HUES6 (cell line): ENCODE results near the gene ACYP2.
"Not testable (repeated sequence)": the region's sequence is repeated elsewhere in the genome, so short reads cannot be mapped to it uniquely, and the experiment has no call there.

Experiments used
- H3K27ac ChIP-seq: 2 replicates; pipeline ENCODE4 v1.7.0; 2013; ENCODE audit warnings: low read depth, mild to moderate bottlenecking, low read length, inconsistent platforms
- H3K27me3 ChIP-seq: 2 replicates; pipeline ENCODE4 v1.6.1; 2013; ENCODE audit warnings: low read length; ENCODE audit not compliant: control insufficient read depth, insufficient read depth
- H3K36me3 ChIP-seq: 2 replicates; pipeline ENCODE4 v1.6.1; 2013; ENCODE audit warnings: low read length; ENCODE audit not compliant: control insufficient read depth, insufficient read depth
- H3K4me1 ChIP-seq: 2 replicates; pipeline ENCODE4 v1.6.1; 2013; ENCODE audit warnings: low read length; ENCODE audit not compliant: control insufficient read depth, insufficient read depth
- H3K4me3 ChIP-seq: 2 replicates; pipeline ENCODE4 v1.5.1; 2013; ENCODE audit warnings: low read depth, low read length
- H3K9ac ChIP-seq: one replicate; pipeline ENCODE4 v1.6.1; 2013; ENCODE audit warnings: mild to moderate bottlenecking, low read length
- H3K9me3 ChIP-seq: 2 replicates; pipeline ENCODE4 v1.6.1; 2013; ENCODE audit warnings: low read depth, low read length; ENCODE audit not compliant: control insufficient read depth, insufficient read depth

Gene ACYP2

DNA sequence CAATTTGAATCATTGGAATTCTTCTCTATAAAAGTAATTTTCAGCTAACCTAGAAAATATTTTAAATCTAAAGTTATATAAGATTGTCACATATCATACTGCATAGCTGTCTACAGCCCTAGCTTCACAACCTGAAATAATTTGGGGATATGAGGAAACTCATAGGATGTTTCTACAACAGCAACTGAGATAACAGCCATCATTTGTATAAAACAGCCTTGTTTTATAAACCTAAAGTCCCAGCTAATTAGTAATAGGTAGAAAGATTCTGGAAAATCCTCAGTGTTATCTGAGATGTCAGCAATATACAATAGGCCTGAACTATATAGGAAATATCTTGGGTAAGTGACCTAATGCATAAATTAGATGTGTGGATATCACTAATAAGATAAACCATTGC, 188.2 kb downstream of the ACYP2 start:
- Histone ChIP-seq H3K27me3 (no peaks in the 10 kb centered on the region), H3K4me3 (no peak overlapping the region), H3K9me3 (no peaks in the 10 kb centered on the region), H3K36me3 (no peaks in the 10 kb centered on the region), H3K9ac (no peak overlapping the region), H3K4me1 (no peaks in the 10 kb centered on the region), H3K27ac (no peak overlapping the region)

DNA sequence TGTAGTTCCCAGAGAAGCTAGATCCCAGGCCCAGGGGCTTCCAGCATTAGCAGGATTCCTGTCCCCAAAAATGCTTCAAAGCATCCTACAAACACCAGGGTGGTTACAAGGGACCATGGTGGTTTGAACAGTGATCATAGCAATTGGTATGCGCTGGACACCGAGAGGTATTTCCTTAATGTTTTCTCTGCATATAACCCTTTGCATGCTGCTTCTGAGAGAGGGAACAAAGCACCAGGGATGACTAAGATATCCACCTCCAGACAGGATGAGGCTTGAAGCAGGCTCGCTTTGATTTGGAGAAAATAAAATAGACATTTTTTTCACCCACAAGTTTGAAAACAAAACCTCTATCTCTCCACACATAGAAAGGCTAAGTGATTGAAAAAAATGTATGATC, 191.1 kb downstream of the ACYP2 start:
- no peaks in the 10 kb centered on the region for H3K9me3 ChIP-seq
- H3K27me3 ChIP-seq: no peaks in the 10 kb centered on the region
- H3K4me1 ChIP-seq: no peaks in the 10 kb centered on the region
- H3K4me3 ChIP-seq: no peak overlapping the region
- no peaks in the 10 kb centered on the region for H3K36me3 ChIP-seq
- H3K27ac ChIP-seq: no peak overlapping the region
- H3K9ac ChIP-seq: no peak overlapping the region

DNA sequence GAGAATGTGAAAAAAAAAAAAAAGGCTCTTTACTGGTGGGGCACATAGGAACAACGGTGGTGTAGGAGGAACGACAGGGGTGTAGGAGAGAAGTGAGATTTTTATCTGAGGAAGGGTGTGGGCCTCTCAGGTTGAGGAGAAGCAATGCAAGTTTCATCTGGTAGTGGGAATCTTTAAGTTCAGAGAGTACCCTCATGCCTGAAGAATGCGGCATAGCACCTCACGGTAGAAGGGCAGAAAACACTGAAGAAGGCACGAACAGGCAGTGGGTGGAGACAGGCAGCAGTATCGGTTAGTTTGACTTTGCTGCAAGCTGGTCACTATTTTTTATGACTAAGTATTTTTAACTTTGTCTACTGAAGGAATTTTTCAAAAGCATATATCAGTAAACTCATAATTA, 192.8 kb downstream of the ACYP2 start:
- no peak overlapping the region for H3K27ac ChIP-seq
- no peaks in the 10 kb centered on the region for H3K9me3 ChIP-seq
- H3K36me3 ChIP-seq: no peaks in the 10 kb centered on the region
- no peak overlapping the region for H3K4me3 ChIP-seq
- H3K4me1 ChIP-seq: no peaks in the 10 kb centered on the region
- no peak overlapping the region for H3K9ac ChIP-seq
- no peaks in the 10 kb centered on the region for H3K27me3 ChIP-seq

DNA sequence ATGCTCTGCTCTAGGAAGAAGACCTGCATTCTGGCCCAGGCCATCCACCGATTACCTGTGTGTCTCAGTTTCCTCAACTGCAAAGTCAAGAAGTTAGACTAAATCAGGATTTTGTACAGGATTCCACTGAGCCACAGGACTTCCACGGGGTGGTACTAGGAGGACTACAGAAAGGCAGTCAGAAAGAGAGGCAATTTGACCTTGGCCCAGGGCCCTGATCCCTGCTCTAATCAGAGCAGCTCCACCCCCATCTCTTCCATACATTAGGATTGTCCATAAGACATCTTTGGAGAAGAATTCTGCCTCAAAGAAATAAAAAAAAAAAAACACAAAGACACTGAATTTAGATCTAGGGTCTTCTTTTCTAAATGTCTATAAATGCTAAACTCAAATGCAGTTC, 193.4 kb downstream of the ACYP2 start:
- no peak overlapping the region for H3K4me3 ChIP-seq
- no peak overlapping the region for H3K27ac ChIP-seq
- H3K4me1 ChIP-seq: no peaks in the 10 kb centered on the region
- no peaks in the 10 kb centered on the region for H3K9me3 ChIP-seq
- no peaks in the 10 kb centered on the region for H3K36me3 ChIP-seq
- no peak overlapping the region for H3K9ac ChIP-seq
- H3K27me3 ChIP-seq: no peaks in the 10 kb centered on the region

DNA sequence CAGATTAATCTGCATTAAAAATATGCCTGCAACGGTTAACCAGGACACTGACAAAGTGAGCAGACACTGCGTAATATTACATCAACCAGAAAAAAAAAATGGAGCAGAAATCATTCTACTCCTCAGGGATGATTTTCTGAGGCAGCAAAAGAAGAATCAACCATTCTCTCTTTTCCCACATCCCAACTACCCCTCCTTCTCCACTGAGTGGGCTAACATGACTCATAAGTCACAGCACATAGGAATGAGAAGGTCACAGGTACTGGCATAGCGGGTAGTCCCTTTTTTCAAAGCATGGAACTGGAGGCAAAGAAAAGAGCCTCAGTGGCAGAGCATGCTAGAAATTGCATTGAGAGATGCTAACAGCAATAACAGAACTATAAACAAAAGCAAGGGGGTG, 194.9 kb downstream of the ACYP2 start:
- Histone ChIP-seq H3K9ac (no peak overlapping the region), H3K9me3 (no peaks in the 10 kb centered on the region), H3K4me1 (no peaks in the 10 kb centered on the region), H3K4me3 (no peak overlapping the region), H3K27ac (no peak overlapping the region), H3K36me3 (no peaks in the 10 kb centered on the region), H3K27me3 (no peaks in the 10 kb centered on the region)

DNA sequence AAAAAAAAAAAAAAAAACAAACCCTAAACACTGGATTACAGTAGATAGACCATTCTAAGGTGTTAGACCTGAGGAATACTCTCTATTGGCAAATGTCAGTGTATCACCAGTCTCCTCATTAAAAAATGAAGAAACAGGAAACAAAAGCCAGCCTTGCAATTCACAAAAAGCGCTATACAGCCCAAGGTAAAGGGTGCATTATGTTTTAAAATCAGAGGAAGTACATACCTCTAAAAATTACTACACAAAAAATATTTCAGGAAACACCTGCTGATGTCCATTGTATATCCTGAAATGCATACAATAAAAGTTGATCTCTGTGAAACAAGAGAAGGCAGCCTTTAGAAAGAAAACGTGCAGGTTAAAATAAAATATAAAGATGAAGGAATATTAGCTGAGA, 195.5 kb downstream of the ACYP2 start:
- Histone ChIP-seq H3K27ac (no peak overlapping the region), H3K4me1 (no peaks in the 10 kb centered on the region), H3K36me3 (no peaks in the 10 kb centered on the region), H3K9ac (no peak overlapping the region), H3K4me3 (no peak overlapping the region), H3K27me3 (no peaks in the 10 kb centered on the region), H3K9me3 (no peaks in the 10 kb centered on the region)

DNA sequence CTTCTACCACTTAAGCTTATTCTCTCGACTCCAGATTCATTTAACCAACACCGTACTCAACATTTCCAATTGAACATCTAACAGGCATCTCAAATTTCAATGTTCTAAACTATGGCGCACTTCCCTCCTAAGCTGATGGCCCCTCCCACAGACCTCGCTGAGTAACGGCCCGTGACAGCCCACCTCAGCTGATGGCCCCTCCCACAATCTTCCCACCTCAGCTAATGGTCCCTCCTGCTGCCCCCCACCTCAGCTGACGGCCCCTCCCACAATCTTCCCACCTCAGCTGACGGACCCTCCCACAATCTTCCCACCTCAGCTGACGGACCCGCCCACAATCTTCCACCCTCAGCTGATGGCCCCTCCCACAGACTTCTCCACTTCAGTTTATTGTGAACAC, 197.7 kb downstream of the ACYP2 start:
- H3K27me3 ChIP-seq: no peaks in the 10 kb centered on the region
- no peak overlapping the region for H3K27ac ChIP-seq
- no peaks in the 10 kb centered on the region for H3K9me3 ChIP-seq
- H3K4me3 ChIP-seq: no peak overlapping the region
- no peaks in the 10 kb centered on the region for H3K36me3 ChIP-seq
- no peak overlapping the region for H3K9ac ChIP-seq
- H3K4me1 ChIP-seq: no peaks in the 10 kb centered on the region

DNA sequence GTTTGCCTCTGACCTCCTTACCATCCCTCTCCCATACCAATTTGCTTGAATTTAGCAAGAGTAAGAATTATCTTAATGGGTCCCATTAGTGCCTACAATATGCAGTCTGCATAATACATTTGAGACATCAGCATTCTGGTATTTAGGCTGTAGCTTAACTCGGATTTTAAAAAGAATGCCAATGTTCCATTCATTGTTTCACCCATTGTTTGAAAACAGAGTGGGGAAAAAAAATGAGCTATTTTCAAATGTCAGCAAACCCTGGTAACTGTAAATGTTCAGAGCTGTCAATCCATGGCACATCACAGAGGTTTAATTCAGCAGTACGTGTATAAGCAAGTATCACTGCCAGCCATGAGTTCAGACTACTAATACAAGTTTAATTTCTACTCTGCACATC, 202.6 kb downstream of the ACYP2 start:
- H3K27ac ChIP-seq: no peak overlapping the region
- H3K36me3 ChIP-seq: no peaks in the 10 kb centered on the region
- no peaks in the 10 kb centered on the region for H3K27me3 ChIP-seq
- no peak overlapping the region for H3K4me3 ChIP-seq
- no peak overlapping the region for H3K9ac ChIP-seq
- H3K9me3 ChIP-seq: no peaks in the 10 kb centered on the region
- H3K4me1 ChIP-seq: no peaks in the 10 kb centered on the region

DNA sequence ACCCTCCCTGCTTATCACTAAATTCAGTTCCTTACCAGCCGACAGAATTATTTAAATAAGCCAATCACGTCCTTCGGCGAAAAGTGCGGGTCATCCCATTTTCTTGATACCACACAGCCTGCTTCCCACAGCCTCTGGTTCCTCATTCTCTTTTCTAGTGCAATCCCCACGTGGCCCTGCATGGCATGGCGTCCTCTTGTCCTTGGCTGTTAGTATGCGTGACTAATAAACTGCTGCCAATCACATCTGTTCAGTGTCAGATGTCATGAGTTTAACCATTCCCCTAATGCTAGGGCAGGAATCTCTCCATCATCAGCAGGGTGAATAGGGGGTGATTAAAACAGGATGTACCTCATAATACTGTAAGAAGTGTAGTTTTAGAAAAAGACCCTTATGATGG, 203.4 kb downstream of the ACYP2 start:
- H3K27ac ChIP-seq: no peak overlapping the region
- no peaks in the 10 kb centered on the region for H3K27me3 ChIP-seq
- H3K9ac ChIP-seq: no peak overlapping the region
- 0 out of 2 replicates have a peak, but pooled peaks cover under 1% of the 10 kb centered on the region for H3K9me3 ChIP-seq
- no peaks in the 10 kb centered on the region for H3K4me1 ChIP-seq
- H3K36me3 ChIP-seq: no peaks in the 10 kb centered on the region
- no peak overlapping the region for H3K4me3 ChIP-seq

DNA sequence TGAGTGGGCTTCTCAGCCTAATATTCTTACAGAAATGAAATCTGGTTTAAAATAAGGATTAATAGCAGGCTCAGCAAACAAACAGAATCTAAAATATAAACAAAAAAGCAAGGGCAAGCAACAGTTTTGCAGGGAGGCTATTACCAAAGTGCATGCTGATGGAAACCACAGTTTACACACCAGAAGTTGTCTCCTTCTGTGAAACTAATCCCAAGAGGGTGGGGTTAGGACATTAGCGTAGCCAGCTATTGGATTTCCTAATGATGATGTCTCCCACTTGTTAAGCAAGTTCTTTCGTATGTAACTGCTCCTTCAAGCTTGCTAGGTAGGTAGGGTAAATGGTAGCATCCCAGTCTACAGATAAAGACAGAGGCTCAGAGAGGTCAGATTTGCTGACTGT, 205.6 kb downstream of the ACYP2 start:
- Histone ChIP-seq H3K4me3 (no peak overlapping the region), H3K9ac (no peak overlapping the region), H3K27ac (no peak overlapping the region), H3K4me1 (no peaks in the 10 kb centered on the region), H3K9me3 (peaks cover 23% of the 10 kb centered on the region), H3K27me3 (no peaks in the 10 kb centered on the region), H3K36me3 (no peaks in the 10 kb centered on the region)

DNA sequence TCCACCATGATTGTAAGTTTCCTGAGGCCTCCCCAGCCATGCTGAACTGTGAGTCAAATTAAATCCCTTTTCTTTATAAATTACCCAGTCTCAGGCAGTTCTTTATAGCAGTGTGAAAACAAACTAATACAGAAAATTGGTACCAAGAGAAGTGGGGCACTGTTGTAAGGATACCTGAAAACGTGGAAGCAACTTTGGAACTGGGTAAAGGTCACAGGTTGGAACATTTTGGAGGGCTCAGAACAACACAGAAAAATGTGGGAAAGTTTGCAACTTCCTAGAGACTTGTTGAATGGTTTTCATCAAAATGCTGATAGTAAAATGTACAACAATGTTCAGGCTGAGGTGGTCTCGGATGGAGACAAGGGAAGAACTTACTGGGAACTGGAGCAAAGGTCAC, 209.1 kb downstream of the ACYP2 start:
- peaks cover 23% of the 10 kb centered on the region for H3K9me3 ChIP-seq
- not testable (repeated sequence) for H3K36me3 ChIP-seq, H3K4me3 ChIP-seq, H3K27ac ChIP-seq, H3K4me1 ChIP-seq, H3K27me3 ChIP-seq, H3K9ac ChIP-seq

DNA sequence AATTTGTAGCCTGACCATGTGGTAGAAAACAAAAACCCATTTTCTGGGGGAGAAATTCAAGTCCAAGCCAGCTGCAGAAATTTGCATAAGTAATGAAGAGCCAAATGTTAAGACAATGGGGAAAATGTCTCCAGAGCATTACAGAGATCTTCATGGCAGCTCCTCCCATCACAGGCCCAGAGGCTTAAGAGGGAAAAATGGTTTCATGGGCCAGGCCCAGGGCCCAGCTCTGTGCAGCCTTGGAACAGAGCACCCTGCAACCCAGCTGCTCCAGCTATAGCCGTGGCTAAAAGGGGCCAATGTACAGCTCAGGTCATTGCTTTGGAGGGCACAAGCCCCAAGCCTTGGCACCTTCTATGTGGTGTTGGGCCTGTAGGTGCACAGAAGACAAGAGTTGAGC, 209.7 kb downstream of the ACYP2 start:
- H3K27me3 ChIP-seq: peaks cover 8% of the 10 kb centered on the region; the same call in 1 of the 2 replicates
- H3K9ac ChIP-seq: no peak overlapping the region
- H3K27ac ChIP-seq: no peak overlapping the region
- H3K36me3 ChIP-seq: no peaks in the 10 kb centered on the region
- H3K9me3 ChIP-seq: peaks cover 23% of the 10 kb centered on the region
- no peak overlapping the region for H3K4me3 ChIP-seq
- H3K4me1 ChIP-seq: peaks cover 6% of the 10 kb centered on the region
